IPS-18a (cell line): ENCODE results near the gene PLCH2.

ENCODE experiments used
- H3K27ac ChIP-seq: one replicate; pipeline ENCODE4 v1.5.1; 2013; ENCODE audit warnings: low read length
- H3K27me3 ChIP-seq: one replicate; pipeline ENCODE4 v1.6.1; 2013; ENCODE audit warnings: mild to moderate bottlenecking, low read length; ENCODE audit not compliant: control insufficient read depth, insufficient read depth
- H3K36me3 ChIP-seq: one replicate; pipeline ENCODE4 v1.6.1; 2013; ENCODE audit warnings: low read depth, low read length; ENCODE audit not compliant: control insufficient read depth
- H3K4me1 ChIP-seq: one replicate; pipeline ENCODE4 v1.6.1; 2013; ENCODE audit warnings: low read depth, low read length; ENCODE audit not compliant: control insufficient read depth
- H3K4me3 ChIP-seq: one replicate; pipeline ENCODE4 v1.5.1; 2013; ENCODE audit warnings: low read length
- H3K9ac ChIP-seq: one replicate; pipeline ENCODE4 v1.6.1; 2013; ENCODE audit warnings: mild to moderate bottlenecking, low read length, moderate library complexity
- H3K9me3 ChIP-seq: one replicate; pipeline ENCODE4 v1.6.1; 2013; ENCODE audit warnings: low read depth, low read length; ENCODE audit not compliant: control insufficient read depth

Gene PLCH2

GRCh38 chr1:2519729-2520128 is 43.6 kb downstream of the PLCH2 start:
- no peaks in the 10 kb centered on the region for H3K4me1 ChIP-seq
- H3K9me3 ChIP-seq, result no peaks in the 10 kb centered on the region
- H3K27ac ChIP-seq, result no peak overlapping the region
- no peaks in the 10 kb centered on the region for H3K27me3 ChIP-seq
- H3K9ac ChIP-seq, result no peak overlapping the region
- no peak overlapping the region for H3K4me3 ChIP-seq
- H3K36me3 ChIP-seq, result peaks cover 50% of the 10 kb centered on the region

GRCh38 chr1:2520206-2520605 is 44.1 kb downstream of the PLCH2 start:
- peaks cover 46% of the 10 kb centered on the region for H3K36me3 ChIP-seq
- no peaks in the 10 kb centered on the region for H3K9me3 ChIP-seq
- no peaks in the 10 kb centered on the region for H3K27me3 ChIP-seq
- no peak overlapping the region for H3K9ac ChIP-seq
- peaks cover under 1% of the 10 kb centered on the region for H3K4me1 ChIP-seq
- H3K27ac ChIP-seq, result no peak overlapping the region
- no peak overlapping the region for H3K4me3 ChIP-seq

- Histone ChIP-seq H3K27ac (no peak overlapping the region), H3K4me3 (no peak overlapping the region), H3K9ac (no peak overlapping the region), H3K27me3 (no peaks in the 10 kb centered on the region), H3K36me3 (peaks cover 45% of the 10 kb centered on the region), H3K4me1 (peaks cover 3% of the 10 kb centered on the region), H3K9me3 (no peaks in the 10 kb centered on the region)
These were observed 44.7 kb downstream of the PLCH2 start for GRCh38 chr1:2520806-2521205.

GRCh38 chr1:2522230-2522629 is 46.1 kb downstream of the PLCH2 start:
- H3K4me3 ChIP-seq, result no peak overlapping the region
- no peaks in the 10 kb centered on the region for H3K9me3 ChIP-seq
- peaks cover 6% of the 10 kb centered on the region for H3K27me3 ChIP-seq
- H3K36me3 ChIP-seq, result peaks cover 38% of the 10 kb centered on the region
- H3K4me1 ChIP-seq, result peaks cover 7% of the 10 kb centered on the region
- no peak overlapping the region for H3K9ac ChIP-seq
- no peak overlapping the region for H3K27ac ChIP-seq

- H3K9me3 ChIP-seq, result no peaks in the 10 kb centered on the region
- H3K36me3 ChIP-seq, result peaks cover 28% of the 10 kb centered on the region
- H3K9ac ChIP-seq, result no peak overlapping the region
- H3K4me3 ChIP-seq, result no peak overlapping the region
- no peak overlapping the region for H3K27ac ChIP-seq
- peaks cover 17% of the 10 kb centered on the region for H3K27me3 ChIP-seq
- peaks cover 7% of the 10 kb centered on the region for H3K4me1 ChIP-seq
These were observed 47.3 kb downstream of the PLCH2 start for GRCh38 chr1:2523191-2523890.

DNA sequence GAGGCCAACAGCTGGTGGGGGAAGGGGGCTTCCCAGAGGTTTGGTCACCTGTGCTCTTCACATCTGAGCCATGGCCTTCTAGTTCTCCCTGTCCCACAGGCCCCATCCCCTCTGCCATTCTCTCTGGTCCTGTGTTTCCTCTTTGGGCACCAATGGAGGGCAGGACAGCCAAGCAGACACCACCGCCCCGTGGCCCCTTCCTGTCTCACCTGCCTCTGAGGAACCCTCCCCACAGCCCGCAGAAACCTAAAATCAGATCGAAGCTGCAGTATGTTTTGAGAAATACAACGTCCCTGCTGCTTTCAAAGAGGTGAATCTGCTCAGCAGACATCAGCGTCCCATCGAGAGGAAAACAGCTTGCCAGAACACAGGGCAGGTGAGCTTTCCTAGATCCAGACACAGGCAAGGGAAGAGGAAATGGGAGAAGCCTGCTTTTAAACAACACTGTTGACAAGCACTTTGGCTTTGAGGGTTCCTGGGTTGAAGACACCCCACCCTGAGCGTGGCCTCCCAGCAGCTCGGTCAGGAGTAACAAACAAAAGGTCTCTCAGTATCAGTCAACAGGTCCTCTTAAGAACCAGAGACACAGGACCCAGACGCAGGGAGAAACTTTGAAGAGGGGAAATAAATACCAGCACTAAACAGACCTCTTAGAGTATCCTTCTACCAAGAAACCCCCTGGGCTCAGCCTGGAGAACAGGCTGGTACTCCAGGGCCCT is 48.0 kb downstream of the PLCH2 start:
- H3K4me1 ChIP-seq, result peaks cover 10% of the 10 kb centered on the region
- no peak overlapping the region for H3K9ac ChIP-seq
- no peak overlapping the region for H3K4me3 ChIP-seq
- no peak overlapping the region for H3K27ac ChIP-seq
- peaks cover 24% of the 10 kb centered on the region for H3K27me3 ChIP-seq
- H3K9me3 ChIP-seq, result no peaks in the 10 kb centered on the region
- peaks cover 21% of the 10 kb centered on the region for H3K36me3 ChIP-seq

- peak overlapping the region; percentile 71 for H3K9ac ChIP-seq
- no peak overlapping the region for H3K27ac ChIP-seq
- peak overlapping the region; percentile 89 for H3K4me3 ChIP-seq
- H3K36me3 ChIP-seq, result peaks cover 8% of the 10 kb centered on the region
- H3K4me1 ChIP-seq, result peaks cover 10% of the 10 kb centered on the region
- peaks cover 36% of the 10 kb centered on the region for H3K27me3 ChIP-seq
- no peaks in the 10 kb centered on the region for H3K9me3 ChIP-seq
These were observed 49.5 kb downstream of the PLCH2 start for GRCh38 chr1:2525572-2525919.

DNA sequence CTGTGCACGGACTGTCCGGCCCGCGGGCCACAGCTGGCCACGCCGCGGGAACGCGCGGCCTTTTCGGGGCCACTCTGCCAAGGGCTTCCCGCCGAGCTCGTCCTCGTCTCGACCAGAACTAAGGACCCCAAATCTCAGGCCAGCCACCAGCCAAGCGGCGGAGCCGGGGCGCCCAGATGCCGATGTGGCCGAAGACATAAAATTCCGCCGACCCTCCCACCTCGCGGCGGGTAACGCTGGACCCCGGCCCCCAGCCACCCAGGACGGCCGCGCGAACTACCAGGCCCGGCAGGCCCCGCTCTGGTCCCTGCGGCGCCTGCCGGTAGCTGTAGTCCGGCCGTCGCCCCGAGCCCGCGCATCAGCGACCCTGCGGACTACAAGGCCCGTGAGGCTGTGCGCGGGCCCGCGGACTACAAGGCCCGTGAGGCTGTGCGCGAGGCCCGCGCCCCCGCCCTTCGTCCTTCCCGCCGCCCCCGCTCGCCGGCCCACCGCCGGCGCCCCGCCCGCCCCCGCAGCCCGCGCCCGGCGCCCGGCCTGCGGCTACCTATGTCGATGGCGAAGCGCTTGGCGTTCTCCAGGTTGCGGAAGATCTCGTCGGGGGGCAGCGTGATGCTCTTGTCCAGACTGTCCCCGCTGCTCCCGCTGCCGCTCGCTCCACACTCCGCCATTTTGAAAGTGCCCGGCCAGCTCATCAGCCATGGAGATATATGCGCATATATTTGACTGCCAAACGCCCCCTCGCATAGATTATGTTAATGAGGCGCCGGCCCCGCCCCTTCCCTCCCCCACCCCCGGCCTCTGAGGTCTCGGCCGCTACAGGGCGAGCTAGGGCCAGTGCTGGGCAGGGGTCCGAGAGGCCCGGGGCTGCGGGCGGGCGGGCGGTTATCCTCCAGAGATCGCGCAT is 50.1 kb downstream of the PLCH2 start, which contains the start of gene PANK4:
Gene PANK4 (minus strand): TSS at position 677 of the 904 bp plus-strand sequence. CDS start 9 bp downstream, at position 668.
- Histone ChIP-seq H3K9me3 (no peaks in the 10 kb centered on the region), H3K4me1 (peaks cover 10% of the 10 kb centered on the region), H3K36me3 (peaks cover 2% of the 10 kb centered on the region), H3K4me3 (peak within 1 kb of the TSS; percentile 89), H3K9ac (peak within 1 kb of the TSS; percentile 71), H3K27me3 (peaks cover 42% of the 10 kb centered on the region), H3K27ac (no peak within 1 kb of the TSS)

DNA sequence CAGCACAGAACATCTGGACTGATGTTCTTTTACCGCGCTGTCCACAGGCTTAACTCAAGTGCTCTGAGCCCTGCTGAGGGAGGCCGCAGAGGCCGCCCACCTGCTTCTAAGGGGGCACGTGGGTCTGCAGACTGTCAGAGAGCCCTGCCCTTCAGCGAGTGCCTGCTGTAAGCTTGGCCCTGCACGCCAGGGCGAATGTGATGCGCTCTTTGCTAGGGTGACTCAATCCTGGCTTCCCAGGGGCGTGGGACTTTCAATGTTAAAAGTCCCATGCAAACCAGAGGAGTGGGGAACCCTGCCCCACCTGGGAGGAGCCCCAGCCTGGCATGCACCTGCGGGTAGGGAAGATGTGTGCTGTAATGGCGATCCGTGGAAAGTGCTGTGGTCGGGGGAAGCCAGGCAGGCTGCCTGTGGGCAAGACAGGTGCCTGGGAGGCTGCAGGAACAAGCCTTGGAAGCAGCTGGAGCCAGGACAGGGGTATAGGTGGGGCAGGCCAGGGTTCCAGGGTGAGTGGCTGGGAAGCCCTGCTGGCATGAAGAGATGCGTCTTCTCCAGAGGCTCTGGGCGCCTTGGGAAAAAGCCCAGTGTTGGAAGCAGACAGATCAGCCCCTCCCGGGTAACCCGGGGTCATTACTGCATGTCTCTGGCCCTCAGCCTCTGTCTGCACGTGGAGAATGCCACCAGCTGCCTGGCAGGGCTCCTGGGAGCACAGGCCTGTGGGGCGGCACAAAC is 50.9 kb downstream of the PLCH2 start:
- H3K9me3 ChIP-seq, result no peaks in the 10 kb centered on the region
- H3K27ac ChIP-seq, result no peak overlapping the region
- H3K9ac ChIP-seq, result no peak overlapping the region
- H3K36me3 ChIP-seq, result no peaks in the 10 kb centered on the region
- H3K4me1 ChIP-seq, result peaks cover 10% of the 10 kb centered on the region
- peaks cover 50% of the 10 kb centered on the region for H3K27me3 ChIP-seq
- peak overlapping the region; percentile 47 for H3K4me3 ChIP-seq

- no peak overlapping the region for H3K4me3 ChIP-seq
- no peak overlapping the region for H3K9ac ChIP-seq
- H3K9me3 ChIP-seq, result no peaks in the 10 kb centered on the region
- peaks cover 10% of the 10 kb centered on the region for H3K4me1 ChIP-seq
- no peaks in the 10 kb centered on the region for H3K36me3 ChIP-seq
- no peak overlapping the region for H3K27ac ChIP-seq
- peaks cover 54% of the 10 kb centered on the region for H3K27me3 ChIP-seq
These were observed 51.4 kb downstream of the PLCH2 start for GRCh38 chr1:2527556-2527860.

DNA sequence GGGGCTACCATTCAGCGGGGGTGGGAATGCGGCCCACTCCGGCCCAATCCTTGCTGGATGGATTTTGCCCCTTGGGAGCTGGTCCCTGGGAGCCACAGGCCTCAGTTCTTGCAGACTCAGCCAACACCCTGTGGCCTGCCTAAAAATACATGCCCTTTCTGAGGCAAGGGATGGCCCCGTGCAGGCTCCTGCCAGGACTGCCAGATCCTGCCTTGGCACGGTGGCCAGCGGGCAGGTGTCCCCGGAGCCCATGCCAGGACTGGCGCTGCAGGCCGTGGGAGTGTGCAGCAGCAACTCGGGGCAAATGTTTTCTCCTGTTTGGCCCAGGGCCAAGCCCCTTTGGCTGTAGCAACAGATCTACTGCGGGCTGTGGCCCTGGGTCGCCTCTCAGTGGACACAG is 51.9 kb downstream of the PLCH2 start:
- H3K4me3 ChIP-seq, result no peak overlapping the region
- peaks cover 10% of the 10 kb centered on the region for H3K4me1 ChIP-seq
- H3K27me3 ChIP-seq, result peaks cover 59% of the 10 kb centered on the region
- H3K27ac ChIP-seq, result no peak overlapping the region
- H3K9ac ChIP-seq, result no peak overlapping the region
- no peaks in the 10 kb centered on the region for H3K36me3 ChIP-seq
- H3K9me3 ChIP-seq, result no peaks in the 10 kb centered on the region
